Mammary epithelial cell (primary cell): Measurements from ENCODE around the gene TTC16.

Experiments used
- EZH2 ChIP-seq: IDR thresholded peaks from 2 replicates; pipeline ENCODE4 v1.6.1; 2012; ENCODE audit warnings: low read length, inconsistent platforms, borderline replicate concordance
- TF ChIP-seq, protein P1 (sequence below), 2 donors: IDR thresholded peaks in 1 of 2; conservative IDR thresholded peaks in 1 of 2; 2 replicates each; pipeline ENCODE4 v1.5.1; 2011 to 2012; ENCODE audit warnings: inconsistent platforms in 2 of 2, low read length in 2 of 2, mild to moderate bottlenecking in 2 of 2, control low read depth in 1 of 2, low read depth in 1 of 2; ENCODE audit not compliant: insufficient read depth in 1 of 2; ENCODE audit errors: extremely low read depth in 1 of 2

DNA sequence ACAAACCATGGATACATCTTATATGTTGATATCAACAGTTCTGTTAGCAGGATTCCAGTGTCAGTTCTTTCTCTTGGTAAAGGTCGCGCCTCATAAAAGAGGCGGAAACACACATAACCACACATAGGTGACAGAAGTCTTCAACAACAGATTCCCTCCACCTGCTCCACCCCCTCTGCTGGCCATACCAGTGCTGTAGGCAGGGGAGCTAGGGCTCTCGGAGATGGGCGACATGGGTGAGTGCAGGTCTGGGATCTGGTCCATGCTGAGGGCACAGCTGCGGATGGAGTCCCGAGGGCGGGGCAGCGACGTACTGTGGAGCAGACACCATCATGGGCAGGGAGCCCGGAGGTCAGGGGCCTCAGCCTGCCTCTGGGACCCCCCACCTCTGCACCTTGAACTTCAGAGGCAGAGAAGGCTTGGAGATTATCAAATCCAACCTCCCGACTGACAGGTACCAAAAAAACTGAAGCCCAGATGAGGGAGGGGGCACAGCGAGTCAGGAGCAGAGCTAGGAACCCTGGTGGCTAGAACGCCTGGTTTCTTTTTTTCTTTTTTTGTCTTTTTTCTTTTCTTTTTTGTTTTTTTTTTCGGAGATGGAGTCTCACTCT lies 31.2 kb downstream of the TTC16 start:
- TF ChIP-seq, protein P1, sequence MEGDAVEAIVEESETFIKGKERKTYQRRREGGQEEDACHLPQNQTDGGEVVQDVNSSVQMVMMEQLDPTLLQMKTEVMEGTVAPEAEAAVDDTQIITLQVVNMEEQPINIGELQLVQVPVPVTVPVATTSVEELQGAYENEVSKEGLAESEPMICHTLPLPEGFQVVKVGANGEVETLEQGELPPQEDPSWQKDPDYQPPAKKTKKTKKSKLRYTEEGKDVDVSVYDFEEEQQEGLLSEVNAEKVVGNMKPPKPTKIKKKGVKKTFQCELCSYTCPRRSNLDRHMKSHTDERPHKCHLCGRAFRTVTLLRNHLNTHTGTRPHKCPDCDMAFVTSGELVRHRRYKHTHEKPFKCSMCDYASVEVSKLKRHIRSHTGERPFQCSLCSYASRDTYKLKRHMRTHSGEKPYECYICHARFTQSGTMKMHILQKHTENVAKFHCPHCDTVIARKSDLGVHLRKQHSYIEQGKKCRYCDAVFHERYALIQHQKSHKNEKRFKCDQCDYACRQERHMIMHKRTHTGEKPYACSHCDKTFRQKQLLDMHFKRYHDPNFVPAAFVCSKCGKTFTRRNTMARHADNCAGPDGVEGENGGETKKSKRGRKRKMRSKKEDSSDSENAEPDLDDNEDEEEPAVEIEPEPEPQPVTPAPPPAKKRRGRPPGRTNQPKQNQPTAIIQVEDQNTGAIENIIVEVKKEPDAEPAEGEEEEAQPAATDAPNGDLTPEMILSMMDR (conservative IDR thresholded peaks at IDR 0.05 in 1 of 2, IDR thresholded peaks at IDR 0.05 in 1 of 2; ENCODE audit: extremely low read depth in 1 of 2, insufficient read depth in 1 of 2, low read depth in 1 of 2, low read length in 2 of 2) = no peak
- TF ChIP-seq EZH2 = no peak
